Suprapubic skin (tissue), 4 donors: Measurements from ENCODE around the gene ADGRG1. TPM values are rescaled to one million over a fixed set of nuclear protein-coding genes. Genes with fewer than 3 reads are reported as not detected.
A peak's percentile ranks its signal among the peaks of the same experiment; 100 is the strongest.
"Not testable (repeated sequence)": the region's sequence is repeated elsewhere in the genome, so short reads cannot be mapped to it uniquely, and the experiment has no call there.

Source experiments
- DNase-seq, 2 donors: peaks; one replicate each; pipeline ENCODE4 v3.0.0-alpha.2; 2019; ENCODE audit warnings: low spot score in 2 of 2
- H3K27ac ChIP-seq: fragments of 200-600 bp; sonication (generic); one replicate; pipeline ENCODE4 v1.5.1; 2019
- H3K27me3 ChIP-seq: fragments of 200-600 bp; sonication (generic); one replicate; pipeline ENCODE4 v1.5.1; 2019
- H3K36me3 ChIP-seq: fragments of 200-600 bp; sonication (generic); one replicate; pipeline ENCODE4 v1.5.1; 2019
- H3K4me1 ChIP-seq: fragments of 200-600 bp; sonication (generic); one replicate; pipeline ENCODE4 v1.5.1; 2019
- H3K4me3 ChIP-seq: fragments of 200-600 bp; sonication (generic); one replicate; pipeline ENCODE4 v1.5.1; 2019; ENCODE audit warnings: mild to moderate bottlenecking
- H3K9me3 ChIP-seq: fragments of 200-600 bp; sonication (generic); one replicate; pipeline ENCODE4 v1.5.1; 2019
- EP300 ChIP-seq: sonication (generic); formaldehyde crosslinking; IDR thresholded peaks from one replicate; pipeline ENCODE4 v1.6.1; 2017; ENCODE audit warnings: antibody characterized with exemption
- POLR2A ChIP-seq, 2 donors: fragments of 450-650 bp; IDR thresholded peaks; one replicate each; pipeline ENCODE4 v1.6.1; 2017; ENCODE audit warnings: antibody characterized with exemption in 2 of 2, mild to moderate bottlenecking in 2 of 2, moderate library complexity in 2 of 2
- POLR2AphosphoS5 ChIP-seq, 3 donors: sonication (generic); formaldehyde crosslinking; IDR thresholded peaks; one replicate each; pipeline ENCODE4 v1.6.1; 2017; ENCODE audit warnings: antibody characterized with exemption in 3 of 3
- WGBS: methylation state at CpG from one replicate; pipeline ENCODE4 v1.1.5; 2018; 5-methylcytosine and 5-hydroxymethylcytosine counted together
- total RNA-seq, 4 donors: library from RNA; depleted of rRNA; stranded (reverse); fragments of >200 nt; gene quantifications; one replicate each; pipeline ENCODE4 v1.1.0, GENCODE V29; 2016
- TF ChIP-seq, protein P1 (sequence below), 2 donors: fragments of 200-600 bp in 1 of 2; fragments of 450-650 bp in 1 of 2; sonication (generic) in 1 of 2; IDR thresholded peaks; one replicate each; pipeline ENCODE4 v1.5.1; 2016 to 2019; ENCODE audit warnings: antibody characterized with exemption in 2 of 2, mild to moderate bottlenecking in 1 of 2, moderate library complexity in 1 of 2

The ADGRG1 gene
- total RNA-seq, 4 donors from 2014 or later = 107 to 202 (median 139) TPM

DNA sequence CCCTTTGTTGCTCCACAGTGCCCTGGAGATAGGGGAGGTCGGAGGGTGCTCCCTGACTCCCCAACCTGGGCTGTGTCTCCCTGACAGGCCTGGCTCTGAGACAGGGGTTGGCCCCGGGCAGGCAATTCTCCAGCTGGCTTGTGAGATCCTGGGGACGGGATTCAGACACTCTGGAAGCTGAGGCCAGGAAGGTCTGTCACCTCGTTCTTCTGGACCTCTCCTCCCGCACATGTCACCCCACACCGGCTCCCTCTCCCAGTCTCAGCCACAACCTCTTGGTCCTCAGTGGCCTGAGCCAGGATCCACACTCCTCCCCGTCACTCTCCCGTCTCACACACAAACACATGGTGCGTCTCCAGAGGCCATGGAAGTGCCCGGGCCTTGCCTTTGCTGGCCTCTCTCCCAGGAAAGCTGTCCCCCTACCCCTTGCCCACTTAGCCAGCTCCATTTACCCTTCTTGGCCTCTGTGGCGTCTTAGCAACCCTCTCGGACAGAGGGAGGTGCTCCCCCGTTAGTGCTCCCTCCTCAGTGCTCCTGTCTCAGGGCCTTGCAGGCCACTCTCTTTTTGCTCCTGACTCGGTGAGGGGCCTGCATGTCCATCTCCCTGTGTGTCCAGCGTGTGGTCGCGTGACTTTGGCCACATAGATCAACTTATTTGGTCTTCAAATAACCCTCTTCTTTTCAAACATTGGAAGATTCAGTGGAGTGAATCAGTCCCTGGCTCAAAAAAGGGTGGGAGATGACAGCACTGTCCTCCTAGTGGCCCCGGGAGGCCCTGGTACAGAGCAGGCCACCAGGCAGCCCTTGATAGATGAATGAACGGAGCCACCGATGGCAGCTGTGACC lies 40.4 kb downstream of the ADGRG1 start:
- peaks cover 5% of the 10 kb centered on the region for H3K4me1 ChIP-seq
- peaks cover 11% of the 10 kb centered on the region for H3K36me3 ChIP-seq
- H3K4me3 ChIP-seq = no peak overlapping the region
- H3K27me3 ChIP-seq = peaks cover 6% of the 10 kb centered on the region
- no peak for TF ChIP-seq POLR2AphosphoS5 (IDR thresholded peaks at IDR 0.05)
- no peak for TF ChIP-seq POLR2A (IDR thresholded peaks at IDR 0.05)
- no peak for TF ChIP-seq EP300
- TF ChIP-seq, protein P1, sequence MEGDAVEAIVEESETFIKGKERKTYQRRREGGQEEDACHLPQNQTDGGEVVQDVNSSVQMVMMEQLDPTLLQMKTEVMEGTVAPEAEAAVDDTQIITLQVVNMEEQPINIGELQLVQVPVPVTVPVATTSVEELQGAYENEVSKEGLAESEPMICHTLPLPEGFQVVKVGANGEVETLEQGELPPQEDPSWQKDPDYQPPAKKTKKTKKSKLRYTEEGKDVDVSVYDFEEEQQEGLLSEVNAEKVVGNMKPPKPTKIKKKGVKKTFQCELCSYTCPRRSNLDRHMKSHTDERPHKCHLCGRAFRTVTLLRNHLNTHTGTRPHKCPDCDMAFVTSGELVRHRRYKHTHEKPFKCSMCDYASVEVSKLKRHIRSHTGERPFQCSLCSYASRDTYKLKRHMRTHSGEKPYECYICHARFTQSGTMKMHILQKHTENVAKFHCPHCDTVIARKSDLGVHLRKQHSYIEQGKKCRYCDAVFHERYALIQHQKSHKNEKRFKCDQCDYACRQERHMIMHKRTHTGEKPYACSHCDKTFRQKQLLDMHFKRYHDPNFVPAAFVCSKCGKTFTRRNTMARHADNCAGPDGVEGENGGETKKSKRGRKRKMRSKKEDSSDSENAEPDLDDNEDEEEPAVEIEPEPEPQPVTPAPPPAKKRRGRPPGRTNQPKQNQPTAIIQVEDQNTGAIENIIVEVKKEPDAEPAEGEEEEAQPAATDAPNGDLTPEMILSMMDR (IDR thresholded peaks at IDR 0.05) = no peak
- 87% methylated on average over 17 of the region's 20 CpGs for WGBS
- H3K9me3 ChIP-seq = no peaks in the 10 kb centered on the region
- peak in 1 of 2 donors; percentile 57 for DNase-seq
- H3K27ac ChIP-seq = no peak overlapping the region

GRCh38 chr16:57669476-57670162 lies 41.2 kb downstream of the ADGRG1 start:
- H3K27ac ChIP-seq = no peak overlapping the region
- peak in 1 of 2 donors; percentile 48 for DNase-seq
- H3K4me3 ChIP-seq = no peak overlapping the region

DNA sequence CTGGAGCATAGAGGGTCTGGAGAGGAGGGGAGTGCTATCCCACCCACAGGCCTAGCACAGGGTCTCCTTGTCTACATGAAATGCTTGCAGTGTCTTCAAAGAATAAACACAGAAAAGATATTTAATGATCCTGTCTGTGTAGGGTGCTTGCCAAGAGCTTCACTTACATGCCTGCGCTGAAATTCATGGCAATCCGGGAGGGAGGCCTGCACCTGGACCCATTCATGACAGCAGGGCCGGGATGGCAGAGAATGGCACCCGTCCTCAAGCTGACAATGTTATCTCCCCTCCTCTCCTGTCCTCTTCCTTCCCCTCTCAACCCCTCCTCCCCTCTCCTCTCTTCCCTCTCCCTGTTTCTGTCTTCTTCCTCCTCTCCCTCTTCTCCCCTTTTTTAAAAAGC lies 41.8 kb downstream of the ADGRG1 start:
- no peak overlapping the region for H3K4me3 ChIP-seq
- no peaks in the 10 kb centered on the region for H3K9me3 ChIP-seq
- WGBS = 37% methylated on average over 4 of the region's 4 CpGs
- DNase-seq = no peak
- no peaks in the 10 kb centered on the region for H3K36me3 ChIP-seq
- H3K27me3 ChIP-seq = peaks cover 6% of the 10 kb centered on the region
- TF ChIP-seq, protein P1 (IDR thresholded peaks at IDR 0.05) = no peak
- H3K4me1 ChIP-seq = peaks cover 5% of the 10 kb centered on the region
- no peak overlapping the region for H3K27ac ChIP-seq

More at GRCh38 chr16:57669476-57670162, 41.2 kb downstream of the ADGRG1 start:
- H3K36me3 ChIP-seq = peaks cover 4% of the 10 kb centered on the region
- 94% methylated on average over 10 of the region's 12 CpGs for WGBS
- H3K4me1 ChIP-seq = peaks cover 5% of the 10 kb centered on the region
- H3K27me3 ChIP-seq = peaks cover 6% of the 10 kb centered on the region
- H3K9me3 ChIP-seq = no peaks in the 10 kb centered on the region
- TF ChIP-seq, protein P1 (IDR thresholded peaks at IDR 0.05) = no peak

DNA sequence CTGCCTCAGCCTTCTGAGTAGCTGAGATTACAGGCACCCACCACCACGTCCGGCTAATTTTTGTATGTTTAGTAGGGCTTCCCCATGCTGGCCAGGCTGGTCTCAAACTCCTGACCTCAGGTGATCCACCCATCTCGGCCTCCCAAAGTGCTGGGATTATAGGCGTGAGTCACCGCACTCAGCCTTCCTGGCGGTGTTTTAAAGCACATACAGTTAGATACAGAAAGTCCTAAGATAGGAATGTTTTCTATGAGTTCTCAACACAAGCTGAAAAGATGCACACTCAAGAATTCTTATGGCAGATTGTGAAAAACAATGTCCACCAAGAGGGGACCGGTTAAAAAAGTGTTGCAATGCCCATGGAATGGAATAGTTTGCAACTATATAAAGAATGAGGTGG lies 43.0 kb downstream of the ADGRG1 start:
- not testable (repeated sequence) for H3K36me3 ChIP-seq, H3K4me1 ChIP-seq, H3K9me3 ChIP-seq, H3K4me3 ChIP-seq, H3K27ac ChIP-seq, H3K27me3 ChIP-seq
- DNase-seq = peak in 1 of 2 donors; percentile 9
- WGBS = 87% methylated on average over 7 of the region's 7 CpGs

DNA sequence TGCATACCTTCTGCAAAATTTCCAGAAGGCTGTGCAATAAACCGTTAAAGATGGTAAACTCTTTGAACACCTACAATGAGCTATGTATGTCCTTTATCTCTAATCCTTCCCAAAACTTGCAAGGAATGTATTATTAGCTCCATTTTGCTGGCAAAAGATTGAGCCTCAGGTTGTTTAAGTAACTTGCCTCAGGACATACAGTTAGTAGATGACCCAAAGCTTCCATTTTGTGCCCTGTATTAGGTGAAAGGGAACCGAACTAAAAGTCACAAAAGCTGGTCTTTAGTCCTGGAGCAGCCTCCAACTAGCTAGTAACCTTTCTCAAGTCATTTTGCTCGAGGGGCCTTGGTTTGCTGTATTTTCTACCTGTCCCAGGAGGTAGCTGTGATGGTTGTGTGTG lies 44.0 kb downstream of the ADGRG1 start:
- Histone ChIP-seq H3K27ac (no peak overlapping the region), H3K9me3 (no peaks in the 10 kb centered on the region), H3K4me1 (peaks cover 5% of the 10 kb centered on the region), H3K36me3 (no peaks in the 10 kb centered on the region), H3K4me3 (no peak overlapping the region), H3K27me3 (peaks cover 6% of the 10 kb centered on the region)
- WGBS = 72% methylated on average over 3 of the region's 3 CpGs
- DNase-seq = no peak
- TF ChIP-seq, protein P1 (IDR thresholded peaks at IDR 0.05) = no peak
- TF ChIP-seq EP300 (no peak), POLR2A (IDR thresholded peaks at IDR 0.05) (no peak), POLR2AphosphoS5 (IDR thresholded peaks at IDR 0.05) (no peak)
